Measurements from ENCODE around the gene ARRDC1. TPM values are rescaled to one million over a fixed set of nuclear protein-coding genes. Genes with fewer than 3 reads are reported as not detected.
A peak's percentile ranks its signal among the peaks of the same experiment; 100 is the strongest.
"Not testable (repeated sequence)": the region's sequence is repeated elsewhere in the genome, so short reads cannot be mapped to it uniquely, and the experiment has no call there.

ARRDC1 gene, protein sequence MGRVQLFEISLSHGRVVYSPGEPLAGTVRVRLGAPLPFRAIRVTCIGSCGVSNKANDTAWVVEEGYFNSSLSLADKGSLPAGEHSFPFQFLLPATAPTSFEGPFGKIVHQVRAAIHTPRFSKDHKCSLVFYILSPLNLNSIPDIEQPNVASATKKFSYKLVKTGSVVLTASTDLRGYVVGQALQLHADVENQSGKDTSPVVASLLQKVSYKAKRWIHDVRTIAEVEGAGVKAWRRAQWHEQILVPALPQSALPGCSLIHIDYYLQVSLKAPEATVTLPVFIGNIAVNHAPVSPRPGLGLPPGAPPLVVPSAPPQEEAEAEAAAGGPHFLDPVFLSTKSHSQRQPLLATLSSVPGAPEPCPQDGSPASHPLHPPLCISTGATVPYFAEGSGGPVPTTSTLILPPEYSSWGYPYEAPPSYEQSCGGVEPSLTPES
- total RNA-seq (10 to 100 TPM; 12.7 to 31.0 TPM), polyA plus RNA-seq (ENCODE audit: insufficient read length in 2 of 2) (10 to 100 TPM; 43.8 to 54.3 TPM)
- long read RNA-seq, donor 1, transcript ARRDC1-201 (8 exons, 1,586 nt): major isoform, 6 of 11 reads
- long read RNA-seq, donor 1, partial matches to known transcripts: 5 of 11 reads
- long read RNA-seq, donor 1, other reads (novel, unspliced or antisense): 0 of 11 reads
- long read RNA-seq, donor 2, partial matches to known transcripts: 0 of 2 reads
- long read RNA-seq, donor 2, other reads (novel, unspliced or antisense): 0 of 2 reads
- long read RNA-seq, donor 3, partial matches to known transcripts: 0 of 5 reads
- long read RNA-seq, donor 3, other reads (novel, unspliced or antisense): 0 of 5 reads
- long read RNA-seq, donor 4, transcript ARRDC1-201 (8 exons, 1,586 nt): major isoform, 8 of 36 reads
- long read RNA-seq, donor 4, partial matches to known transcripts: 16 of 36 reads
- long read RNA-seq, donor 4, other reads (novel, unspliced or antisense): 7 of 36 reads

DNA sequence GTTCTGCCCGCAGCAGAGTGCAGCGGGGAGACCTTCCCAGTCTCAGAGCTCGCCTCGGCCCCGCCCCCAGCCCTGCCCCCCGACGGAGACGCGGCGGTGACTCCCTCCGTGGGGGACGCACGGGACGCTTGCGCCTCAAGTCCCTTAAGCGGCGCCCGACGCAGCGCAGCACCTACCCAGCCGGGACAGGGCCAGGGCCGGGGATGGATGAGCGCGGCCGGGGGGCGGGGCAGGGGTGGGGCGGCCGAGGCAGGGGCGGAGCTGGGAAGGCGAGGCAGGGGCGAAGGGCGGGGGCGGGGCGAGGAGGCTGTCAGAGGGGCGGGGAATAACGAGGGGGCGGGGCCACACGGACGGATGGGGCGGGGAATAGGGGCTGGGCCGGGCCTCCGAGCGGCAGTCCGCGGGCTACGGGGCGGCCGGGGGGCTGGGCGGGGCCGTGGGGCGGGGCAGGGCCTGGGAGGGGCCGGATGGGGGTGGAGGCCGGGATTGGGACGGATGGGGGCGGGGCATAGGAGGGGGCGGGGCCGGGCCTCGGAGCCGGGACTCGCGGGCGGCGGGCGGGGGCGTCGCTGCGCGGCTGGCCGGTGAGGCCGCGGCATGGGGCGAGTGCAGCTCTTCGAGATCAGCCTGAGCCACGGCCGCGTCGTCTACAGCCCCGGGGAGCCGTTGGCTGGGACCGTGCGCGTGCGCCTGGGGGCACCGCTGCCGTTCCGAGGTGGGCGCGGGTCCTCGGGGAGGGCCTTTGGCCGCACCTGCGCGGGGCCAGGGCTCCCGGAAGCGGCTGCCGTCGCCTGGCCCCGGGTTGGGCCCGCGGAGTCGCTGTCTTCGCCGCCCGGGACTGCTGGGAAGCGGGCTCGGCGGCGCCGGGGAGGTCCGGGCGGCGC, at the start of gene ARRDC1:
TSS of gene ARRDC1 (plus strand) at position 566 of the 884 bp plus-strand sequence. CDS start at position 598, 32 bp downstream.
- DNase-seq (ENCODE audit: low read depth in 4 of 6, low spot score in 6 of 6): peak; percentile 36 to 96 (median 78)
- Histone ChIP-seq H3K27ac (ENCODE audit: low read depth, low read length) (no peak within 1 kb of the TSS), H3K9me3 (ENCODE audit: control insufficient read depth, insufficient read depth, low read length) (no peaks in the 10 kb centered on the region), H3K4me3 (ENCODE audit: low read depth, low read length) (peak within 1 kb of the TSS; percentile 36), H3K4me1 (ENCODE audit: control insufficient read depth, insufficient read depth, low read length) (peaks cover 32% of the 10 kb centered on the region), H3K36me3 (ENCODE audit: control insufficient read depth, insufficient read depth, low read length) (peaks cover 10% of the 10 kb centered on the region), H3K27me3 (ENCODE audit: control insufficient read depth, insufficient read depth, low read length) (no peaks in the 10 kb centered on the region)
- WGBS (ENCODE audit: insufficient coverage): under 1% methylated on average over 80 of the region's 111 CpGs

DNA sequence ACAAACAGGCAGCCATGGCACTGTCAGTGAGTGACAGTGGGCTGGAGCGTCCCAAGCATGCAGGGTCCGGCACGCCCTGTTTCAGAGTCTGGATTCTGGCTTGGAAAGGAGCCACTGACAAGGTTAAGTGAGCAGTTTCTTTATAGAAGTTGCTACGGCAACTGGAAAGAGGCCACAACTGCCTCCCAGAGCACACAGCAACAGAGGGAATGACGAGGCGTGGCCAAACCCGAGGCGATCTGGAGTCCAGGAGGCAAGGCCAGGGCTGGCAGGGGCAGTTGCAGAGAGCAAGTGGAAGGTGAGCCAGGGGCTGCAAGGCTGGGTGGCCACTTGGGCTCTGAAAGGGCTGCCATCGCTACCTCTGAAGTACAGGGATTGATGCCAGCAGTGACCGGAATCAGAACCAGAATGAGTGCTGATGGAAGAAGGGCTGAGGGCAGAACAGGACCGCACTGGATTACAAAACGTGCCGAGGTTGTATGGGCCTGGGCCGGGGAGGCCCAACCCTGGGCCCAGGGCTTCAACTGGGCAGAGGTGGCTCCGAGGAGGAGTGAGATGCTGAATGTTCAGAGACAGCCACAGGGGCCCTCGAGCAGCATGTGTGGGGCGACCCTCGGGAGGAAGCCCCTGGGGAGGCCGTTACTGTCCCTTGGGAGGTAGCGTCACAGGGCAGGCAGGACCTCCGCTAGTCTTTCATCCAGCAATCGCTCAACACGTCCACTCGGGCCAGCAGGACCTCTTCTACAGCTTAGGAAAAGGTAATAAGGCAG, 49.2 kb upstream of the ARRDC1 start:
- Histone ChIP-seq H3K9me3 (ENCODE audit: control insufficient read depth, insufficient read depth, low read length) (no peaks in the 10 kb centered on the region), H3K36me3 (ENCODE audit: control insufficient read depth, insufficient read depth, low read length) (peaks cover 66% of the 10 kb centered on the region), H3K27ac (ENCODE audit: low read depth, low read length) (no peak overlapping the region), H3K27me3 (ENCODE audit: control insufficient read depth, insufficient read depth, low read length) (no peaks in the 10 kb centered on the region), H3K4me3 (ENCODE audit: low read depth, low read length) (no peak overlapping the region), H3K4me1 (ENCODE audit: control insufficient read depth, insufficient read depth, low read length) (peaks cover 20% of the 10 kb centered on the region)
- WGBS (ENCODE audit: insufficient coverage): 70% methylated on average over 24 of the region's 24 CpGs
- DNase-seq (ENCODE audit: low read depth in 4 of 6, low spot score in 6 of 6): peak in 3 of 6 donors; percentile 35 to 70 (median 54)

DNA sequence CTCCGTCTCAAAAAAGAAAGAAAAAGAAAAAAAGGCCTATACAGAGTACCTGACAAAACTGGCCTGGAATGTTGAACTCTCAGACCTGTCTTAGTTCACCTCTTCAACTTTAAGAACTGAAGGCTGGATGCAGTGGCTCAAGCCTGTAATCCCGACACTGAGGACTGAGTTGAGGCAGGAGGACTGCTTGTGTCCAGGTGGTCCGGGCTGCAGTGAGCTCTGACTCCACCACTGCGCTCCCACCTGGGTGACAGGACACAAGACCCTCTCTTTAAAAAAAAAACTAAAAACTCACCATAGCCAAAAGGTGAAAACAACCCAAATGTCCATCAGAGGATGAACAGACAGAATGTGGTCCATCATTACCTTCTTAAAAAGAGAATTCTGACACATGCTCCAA, 47.4 kb upstream of the ARRDC1 start:
- peaks cover 11% of the 10 kb centered on the region for H3K4me1 ChIP-seq (ENCODE audit: control insufficient read depth, insufficient read depth, low read length)
- H3K9me3 ChIP-seq (ENCODE audit: control insufficient read depth, insufficient read depth, low read length): no peaks in the 10 kb centered on the region
- H3K27me3 ChIP-seq (ENCODE audit: control insufficient read depth, insufficient read depth, low read length): no peaks in the 10 kb centered on the region
- H3K27ac ChIP-seq (ENCODE audit: low read depth, low read length): no peak overlapping the region
- H3K36me3 ChIP-seq (ENCODE audit: control insufficient read depth, insufficient read depth, low read length): peaks cover 76% of the 10 kb centered on the region
- 100% methylated on average over 2 of the region's 4 CpGs for WGBS (ENCODE audit: insufficient coverage)
- H3K4me3 ChIP-seq (ENCODE audit: low read depth, low read length): no peak overlapping the region
- no peak for DNase-seq (ENCODE audit: low read depth in 4 of 6, low spot score in 6 of 6)

DNA sequence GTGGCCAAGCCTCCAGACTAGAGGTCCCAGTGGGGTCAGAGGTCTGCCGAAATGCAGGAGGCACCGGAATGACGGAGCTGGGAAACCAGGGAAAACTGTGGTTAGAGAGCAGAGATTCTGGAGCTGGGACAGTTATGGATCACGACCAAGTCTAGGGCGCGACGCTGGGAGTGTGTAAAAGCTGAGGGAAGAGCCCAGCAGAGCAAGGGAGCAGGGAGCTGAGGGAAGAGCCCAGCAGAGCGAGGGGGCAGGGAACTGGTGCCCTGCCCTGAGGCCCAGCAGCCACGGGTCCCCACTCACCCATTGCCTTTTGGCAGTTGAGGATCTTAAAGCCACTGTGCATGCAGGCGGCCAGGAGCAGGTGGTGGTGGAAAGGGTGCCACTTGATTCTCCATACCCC, 41.4 kb upstream of the ARRDC1 start:
- DNase-seq (ENCODE audit: low read depth in 4 of 6, low spot score in 6 of 6): no peak
- no peaks in the 10 kb centered on the region for H3K27me3 ChIP-seq (ENCODE audit: control insufficient read depth, insufficient read depth, low read length)
- WGBS (ENCODE audit: insufficient coverage): 91% methylated on average over 10 of the region's 10 CpGs
- H3K27ac ChIP-seq (ENCODE audit: low read depth, low read length): no peak overlapping the region
- H3K9me3 ChIP-seq (ENCODE audit: control insufficient read depth, insufficient read depth, low read length): no peaks in the 10 kb centered on the region
- H3K4me3 ChIP-seq (ENCODE audit: low read depth, low read length): no peak overlapping the region
- H3K4me1 ChIP-seq (ENCODE audit: control insufficient read depth, insufficient read depth, low read length): no peaks in the 10 kb centered on the region
- peaks cover 53% of the 10 kb centered on the region for H3K36me3 ChIP-seq (ENCODE audit: control insufficient read depth, insufficient read depth, low read length)

DNA sequence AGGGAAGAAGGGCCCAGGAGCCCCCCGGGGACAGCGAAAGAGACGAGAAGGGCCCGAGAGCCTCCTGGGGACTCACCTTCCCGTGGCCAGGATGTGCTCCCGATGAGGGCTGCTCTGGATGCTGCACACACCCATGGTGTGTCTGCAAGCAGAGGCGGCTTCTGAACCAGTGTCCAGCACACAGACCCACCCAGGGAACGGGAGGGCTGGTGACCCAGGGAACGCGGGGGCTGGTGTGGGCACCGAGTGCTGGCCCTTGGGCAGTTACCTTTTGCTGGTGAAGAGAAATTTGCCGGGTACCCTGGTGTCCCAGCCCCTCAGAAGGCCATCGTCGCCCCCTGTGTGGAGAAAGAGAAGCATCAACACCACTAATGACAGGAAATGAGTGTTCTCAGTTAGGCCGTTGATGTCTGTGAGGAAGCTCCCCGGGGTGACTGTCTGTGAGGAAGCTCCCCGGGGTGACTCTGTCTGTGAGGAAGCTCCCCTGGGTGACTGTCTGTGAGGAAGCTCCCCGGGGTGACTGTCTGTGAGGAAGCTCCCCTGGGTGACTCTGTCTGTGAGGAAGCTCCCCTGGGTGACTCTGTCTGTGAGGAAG, 40.6 kb upstream of the ARRDC1 start:
- no peak overlapping the region for H3K4me3 ChIP-seq (ENCODE audit: low read depth, low read length)
- peaks cover 55% of the 10 kb centered on the region for H3K36me3 ChIP-seq (ENCODE audit: control insufficient read depth, insufficient read depth, low read length)
- no peaks in the 10 kb centered on the region for H3K4me1 ChIP-seq (ENCODE audit: control insufficient read depth, insufficient read depth, low read length)
- H3K9me3 ChIP-seq (ENCODE audit: control insufficient read depth, insufficient read depth, low read length): no peaks in the 10 kb centered on the region
- WGBS (ENCODE audit: insufficient coverage): 96% methylated on average over 11 of the region's 18 CpGs
- no peaks in the 10 kb centered on the region for H3K27me3 ChIP-seq (ENCODE audit: control insufficient read depth, insufficient read depth, low read length)
- no peak overlapping the region for H3K27ac ChIP-seq (ENCODE audit: low read depth, low read length)
- no peak for DNase-seq (ENCODE audit: low read depth in 4 of 6, low spot score in 6 of 6)

DNA sequence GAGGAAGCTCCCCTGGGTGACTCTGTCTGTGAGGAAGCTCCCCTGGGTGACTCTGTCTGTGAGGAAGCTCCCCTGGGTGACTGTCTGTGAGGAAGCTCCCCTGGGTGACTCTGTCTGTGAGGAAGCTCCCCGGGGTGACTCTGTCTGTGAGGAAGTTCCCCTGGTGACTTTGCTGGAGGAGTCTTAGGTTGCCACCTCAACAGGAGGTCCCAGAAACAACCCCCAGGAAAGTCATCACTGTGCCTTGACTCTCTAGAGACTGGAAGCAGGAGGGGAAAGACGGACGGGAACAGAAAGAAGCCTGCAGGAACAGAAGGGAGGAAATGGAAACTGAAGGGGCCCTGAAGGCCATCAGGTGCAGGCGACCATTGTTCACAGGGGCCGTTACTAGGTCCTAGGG, 37.0 kb upstream of the ARRDC1 start:
- not testable (repeated sequence) for H3K27me3 ChIP-seq (ENCODE audit: control insufficient read depth, insufficient read depth, low read length); H3K27ac ChIP-seq (ENCODE audit: low read depth, low read length); DNase-seq (ENCODE audit: low read depth in 4 of 6, low spot score in 6 of 6); H3K4me1 ChIP-seq (ENCODE audit: control insufficient read depth, insufficient read depth, low read length); H3K4me3 ChIP-seq (ENCODE audit: low read depth, low read length); H3K9me3 ChIP-seq (ENCODE audit: control insufficient read depth, insufficient read depth, low read length)
- 97% methylated on average over 4 of the region's 5 CpGs for WGBS (ENCODE audit: insufficient coverage)
- peaks cover 56% of the 10 kb centered on the region for H3K36me3 ChIP-seq (ENCODE audit: control insufficient read depth, insufficient read depth, low read length)

DNA sequence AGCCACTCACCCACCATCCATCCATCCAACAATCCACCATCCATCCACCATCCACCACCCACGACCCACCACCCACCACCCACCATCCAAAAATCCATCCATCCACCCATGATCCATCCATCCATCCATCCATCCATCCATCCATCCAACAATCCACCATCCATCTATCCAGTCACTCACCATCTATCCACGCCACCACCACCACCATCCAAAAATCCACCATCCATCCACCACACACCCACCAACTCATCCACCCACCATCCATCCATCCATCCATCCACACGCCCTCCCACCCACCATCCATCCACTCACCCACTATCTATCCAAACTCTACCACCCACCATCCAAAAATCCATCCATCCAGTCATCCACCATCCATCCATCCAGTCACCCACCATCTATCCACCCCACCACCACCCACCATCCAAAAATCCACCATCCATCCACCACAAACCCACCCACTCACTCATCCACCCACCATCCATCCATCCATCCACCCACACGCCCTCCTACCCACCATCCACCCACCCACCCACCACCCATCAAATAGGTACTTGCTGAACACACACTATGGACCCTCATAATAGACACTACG, 35.8 kb upstream of the ARRDC1 start:
- WGBS (ENCODE audit: insufficient coverage): 96% methylated on average over 5 of the region's 5 CpGs
- no peak overlapping the region for H3K27ac ChIP-seq (ENCODE audit: low read depth, low read length)
- H3K9me3 ChIP-seq (ENCODE audit: control insufficient read depth, insufficient read depth, low read length): no peaks in the 10 kb centered on the region
- H3K4me3 ChIP-seq (ENCODE audit: low read depth, low read length): no peak overlapping the region
- peaks cover 56% of the 10 kb centered on the region for H3K36me3 ChIP-seq (ENCODE audit: control insufficient read depth, insufficient read depth, low read length)
- DNase-seq (ENCODE audit: low read depth in 4 of 6, low spot score in 6 of 6): no peak
- H3K27me3 ChIP-seq (ENCODE audit: control insufficient read depth, insufficient read depth, low read length): no peaks in the 10 kb centered on the region
- no peaks in the 10 kb centered on the region for H3K4me1 ChIP-seq (ENCODE audit: control insufficient read depth, insufficient read depth, low read length)

DNA sequence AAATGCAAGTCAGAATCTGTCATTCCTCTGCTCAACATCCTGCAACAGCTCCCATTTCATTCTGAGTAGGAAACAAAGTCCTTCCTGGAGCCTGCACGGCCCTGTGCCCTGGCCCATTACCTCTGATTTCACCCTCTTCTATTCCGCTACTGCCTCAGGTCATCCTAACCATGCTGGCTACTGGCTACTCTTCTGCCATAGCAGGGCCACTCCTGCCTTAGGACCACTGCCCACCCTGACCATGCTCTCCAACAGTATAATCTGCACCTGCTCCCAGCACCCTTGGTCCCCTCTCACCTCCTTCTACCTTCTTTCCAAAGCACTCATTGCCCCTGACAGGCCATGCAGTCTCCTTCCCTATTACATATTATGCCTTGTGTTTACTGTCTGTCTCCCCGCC, 34.9 kb upstream of the ARRDC1 start:
- no peaks in the 10 kb centered on the region for H3K9me3 ChIP-seq (ENCODE audit: control insufficient read depth, insufficient read depth, low read length)
- H3K27me3 ChIP-seq (ENCODE audit: control insufficient read depth, insufficient read depth, low read length): no peaks in the 10 kb centered on the region
- DNase-seq (ENCODE audit: low read depth in 4 of 6, low spot score in 6 of 6): no peak
- peaks cover 61% of the 10 kb centered on the region for H3K36me3 ChIP-seq (ENCODE audit: control insufficient read depth, insufficient read depth, low read length)
- 98% methylated on average over 3 of the region's 3 CpGs for WGBS (ENCODE audit: insufficient coverage)
- no peak overlapping the region for H3K4me3 ChIP-seq (ENCODE audit: low read depth, low read length)
- H3K4me1 ChIP-seq (ENCODE audit: control insufficient read depth, insufficient read depth, low read length): no peaks in the 10 kb centered on the region
- no peak overlapping the region for H3K27ac ChIP-seq (ENCODE audit: low read depth, low read length)

All from spinal cord (tissue), 10 donors.